ENCODE data around the gene GPR35.
A peak's percentile ranks its signal among the peaks of the same experiment; 100 is the strongest.
"Not testable (repeated sequence)": the region's sequence is repeated elsewhere in the genome, so short reads cannot be mapped to it uniquely, and the experiment has no call there.

The GPR35 gene

DNA sequence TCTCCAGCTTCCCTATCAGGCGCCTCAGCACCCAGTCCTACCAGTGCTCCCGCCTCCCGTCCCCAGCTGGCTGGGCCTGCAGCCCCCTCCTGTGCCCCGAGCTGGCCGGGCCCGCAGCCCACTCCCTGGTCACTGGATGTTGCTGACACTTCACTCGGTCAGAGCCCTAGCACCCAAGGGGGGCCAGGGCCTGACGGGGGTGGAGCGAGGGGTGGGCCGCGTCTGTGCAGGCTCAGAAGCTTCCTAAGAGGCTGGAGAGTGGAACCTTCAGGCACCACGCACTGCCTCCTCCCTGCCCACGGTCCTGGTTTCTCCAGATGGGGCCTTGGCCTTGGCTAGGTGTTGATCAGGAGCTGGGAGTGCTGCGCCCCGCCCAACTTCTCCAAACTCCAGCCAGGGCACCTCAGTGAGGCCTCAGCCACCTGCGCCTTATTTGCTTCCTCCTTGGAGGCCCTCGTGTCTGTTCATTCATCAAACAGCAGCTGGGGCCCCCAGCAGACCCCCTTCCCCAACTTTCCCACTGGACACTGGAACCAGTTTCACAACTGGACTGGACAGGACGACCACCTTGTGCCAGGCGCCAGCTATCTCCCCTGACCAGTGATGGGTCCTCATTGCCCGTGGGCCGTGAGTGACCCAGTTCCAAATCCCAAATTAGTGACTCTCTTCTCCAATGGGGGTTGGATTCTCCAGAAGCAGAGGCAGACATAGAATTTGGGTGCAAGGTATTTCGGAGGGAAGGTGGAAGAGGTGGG, 22.0 kb upstream of the GPR35 start:
- DNase-seq = no peak

- DNase-seq = no peak
Observed at GRCh38 chr2:240603846-240604245, 21.4 kb upstream of the GPR35 start.

DNA sequence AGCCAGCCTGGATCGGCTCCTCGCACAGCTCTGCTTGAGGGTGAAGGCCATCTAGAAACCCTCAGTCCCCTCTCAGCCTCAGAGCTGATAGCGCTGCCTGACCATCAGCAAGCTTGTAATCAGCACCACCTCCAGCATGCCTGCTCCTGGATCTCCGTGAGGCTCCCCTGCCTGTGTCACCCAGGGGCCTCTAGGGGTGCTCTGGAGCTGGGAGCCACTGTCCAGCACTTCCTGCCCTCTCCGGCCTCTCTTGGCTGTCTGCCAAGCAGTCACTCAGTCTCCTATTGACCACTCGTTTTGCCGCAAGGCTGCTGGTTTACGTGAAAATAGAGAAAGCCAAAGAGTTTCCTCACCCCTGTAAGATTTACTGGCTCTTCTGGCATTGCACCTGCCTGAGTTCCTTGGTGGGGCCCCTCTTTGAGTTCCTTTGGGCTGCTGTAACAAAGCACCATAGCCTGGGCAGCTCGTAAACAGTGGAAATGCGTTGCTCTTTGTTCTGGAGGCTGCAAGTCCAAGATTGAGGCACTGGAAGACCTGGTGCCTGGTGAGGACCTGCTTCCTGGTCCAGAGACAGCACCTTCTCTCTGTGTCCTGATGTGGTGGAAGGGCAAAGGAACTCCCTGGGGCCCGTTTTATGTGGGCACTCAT, 20.9 kb upstream of the GPR35 start:
- DNase-seq = no peak

DNA sequence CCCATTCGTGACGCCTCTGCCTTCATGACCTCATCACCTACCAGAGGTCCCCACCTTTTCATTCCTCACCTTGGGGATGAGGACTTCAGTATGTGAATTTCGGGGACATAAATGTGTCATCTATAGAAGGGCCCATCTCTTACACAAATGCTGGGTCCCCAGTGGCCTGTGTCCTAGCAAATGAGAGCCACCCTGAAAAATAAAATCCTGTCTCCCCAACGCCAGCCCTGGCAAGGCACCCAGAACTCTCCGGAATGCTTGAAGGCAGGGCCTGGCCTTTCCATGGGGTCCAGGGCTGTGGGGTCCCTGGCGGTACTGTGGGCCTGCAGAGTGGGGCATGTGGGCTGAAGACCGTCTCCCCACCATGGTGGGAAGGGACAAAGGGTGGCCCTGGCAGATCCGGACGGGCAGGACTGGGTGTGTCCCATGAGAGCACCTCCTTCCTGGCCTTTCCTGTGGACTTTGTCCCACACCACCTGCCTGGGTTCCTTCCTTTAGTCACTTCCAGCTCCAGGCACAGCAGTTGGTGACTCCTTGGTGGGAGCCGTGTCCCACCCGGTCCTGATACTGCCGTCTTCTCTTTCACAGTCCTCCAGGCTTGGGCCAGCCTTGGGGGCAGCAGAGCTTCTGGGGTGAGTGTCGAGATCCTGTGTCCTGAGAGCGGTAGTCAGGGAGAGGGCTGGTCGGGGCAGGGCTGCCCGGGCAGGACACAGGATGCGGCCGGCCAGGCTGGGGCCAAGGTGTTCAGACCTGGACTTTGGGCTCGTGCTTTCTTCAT, 20.2 kb upstream of the GPR35 start:
- no peak for DNase-seq

DNA sequence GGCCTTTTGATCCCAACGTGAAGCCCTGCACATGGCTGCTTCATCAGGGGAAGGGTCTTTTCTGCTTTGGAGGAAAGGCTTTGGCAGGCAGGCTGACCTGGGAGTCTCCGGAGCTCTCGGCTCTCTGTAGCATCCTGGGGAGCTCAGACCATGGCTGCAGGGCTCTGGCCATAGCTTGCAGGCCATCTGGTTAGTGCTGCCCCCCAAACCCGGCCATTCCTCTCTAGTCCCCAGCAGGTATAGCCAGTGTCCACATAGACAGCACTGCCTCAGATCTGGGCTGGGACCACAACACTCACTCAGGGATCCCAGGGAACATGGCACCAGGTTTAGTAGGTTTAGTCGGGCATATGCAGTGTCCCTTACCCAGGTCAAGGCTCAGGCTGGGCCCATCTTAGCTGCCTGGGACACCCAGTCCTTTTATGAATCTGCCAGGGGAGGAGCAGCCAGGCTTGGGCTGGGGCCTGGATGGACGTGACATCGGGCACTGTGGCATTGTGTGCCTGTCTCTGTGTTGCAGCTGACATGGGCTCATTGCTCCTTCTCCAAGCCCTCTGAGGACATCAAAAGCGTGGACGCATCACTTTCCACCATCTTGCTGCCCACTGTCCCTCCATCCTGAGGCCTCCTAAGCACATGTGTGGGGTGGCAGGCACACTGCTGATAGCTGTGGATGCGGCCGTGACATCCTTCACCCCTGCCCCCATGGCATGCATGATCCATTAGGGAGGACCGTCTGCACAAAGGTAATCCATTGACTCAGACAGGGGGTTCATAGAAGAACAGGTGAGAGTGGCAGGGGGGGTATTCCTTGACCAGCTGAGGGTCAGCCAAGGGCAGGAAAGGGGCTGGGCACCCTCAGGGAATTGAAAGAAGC, 19.2 kb upstream of the GPR35 start:
- DNase-seq = no peak

DNA sequence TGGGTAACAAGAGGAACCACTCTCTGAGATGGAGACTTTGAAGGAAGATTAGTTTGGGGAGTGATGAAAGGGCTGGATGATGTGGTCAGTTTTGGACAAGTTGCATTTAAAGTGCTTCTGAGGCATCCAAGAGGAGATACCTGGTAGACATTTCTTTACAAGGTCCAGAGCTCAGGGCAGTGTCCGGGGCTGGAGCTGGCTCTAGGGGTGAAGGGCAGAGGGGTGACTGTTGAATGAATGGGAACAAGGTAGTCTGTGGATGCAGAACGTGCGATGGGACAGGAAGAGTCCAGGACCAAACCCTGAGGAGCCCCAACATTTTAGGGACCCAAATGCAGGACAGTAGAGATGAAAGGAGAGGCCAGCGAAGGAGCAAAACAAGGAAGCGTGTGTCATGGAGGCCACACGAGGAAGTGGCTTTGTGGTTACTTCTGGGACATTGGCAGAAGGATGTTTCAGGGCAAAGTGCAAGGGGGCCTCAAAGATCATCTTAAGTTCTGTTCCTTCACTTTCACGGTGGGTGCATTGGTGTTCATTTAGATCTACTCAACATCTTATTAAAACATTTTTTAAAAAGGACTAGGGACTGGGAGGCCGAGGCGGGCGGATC, 13.6 kb upstream of the GPR35 start:
- no peak for DNase-seq

- DNase-seq = no peak
Observed at GRCh38 chr2:240613781-240614180, 11.5 kb upstream of the GPR35 start.

GRCh38 chr2:240614391-240614790, 10.9 kb upstream of the GPR35 start:
- no peak for DNase-seq

- no peak for DNase-seq
Observed at GRCh38 chr2:240615396-240615795, 9.9 kb upstream of the GPR35 start.

DNA sequence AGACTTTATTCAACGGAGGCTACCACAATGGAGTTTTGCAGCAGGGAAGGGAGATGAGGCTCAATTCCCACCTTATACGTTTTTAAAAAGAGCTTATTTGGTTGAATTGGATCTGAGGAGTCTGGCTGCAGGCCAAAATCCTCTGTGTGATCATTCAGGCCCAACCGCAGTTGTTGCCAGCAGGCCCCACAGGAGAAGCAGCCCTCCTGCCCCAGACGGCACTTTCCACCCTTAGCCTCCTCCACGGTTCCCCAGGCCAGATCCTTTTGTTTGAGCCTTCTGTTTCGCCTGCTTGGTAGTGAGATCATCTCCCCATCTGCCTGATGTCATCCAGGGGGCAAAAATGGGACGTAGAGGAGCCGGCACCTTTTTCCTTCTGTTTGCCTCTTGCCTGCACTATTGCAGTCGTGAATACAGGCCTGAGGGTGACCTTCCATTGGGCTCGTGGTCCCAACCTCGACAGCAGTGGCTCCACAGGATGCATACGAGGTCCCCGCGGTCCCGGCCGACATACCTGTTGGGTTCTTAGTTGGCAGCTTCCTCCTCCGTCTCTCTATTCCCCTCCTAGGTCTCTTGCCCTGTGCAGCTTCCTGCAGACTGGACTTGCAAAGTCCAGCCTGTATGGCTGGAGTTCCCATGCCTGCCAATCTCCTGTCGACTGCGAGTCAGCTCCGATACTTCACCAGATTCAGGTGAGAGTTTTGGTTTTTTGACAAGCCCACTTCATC, 9.3 kb upstream of the GPR35 start:
- DNase-seq = no peak

DNA sequence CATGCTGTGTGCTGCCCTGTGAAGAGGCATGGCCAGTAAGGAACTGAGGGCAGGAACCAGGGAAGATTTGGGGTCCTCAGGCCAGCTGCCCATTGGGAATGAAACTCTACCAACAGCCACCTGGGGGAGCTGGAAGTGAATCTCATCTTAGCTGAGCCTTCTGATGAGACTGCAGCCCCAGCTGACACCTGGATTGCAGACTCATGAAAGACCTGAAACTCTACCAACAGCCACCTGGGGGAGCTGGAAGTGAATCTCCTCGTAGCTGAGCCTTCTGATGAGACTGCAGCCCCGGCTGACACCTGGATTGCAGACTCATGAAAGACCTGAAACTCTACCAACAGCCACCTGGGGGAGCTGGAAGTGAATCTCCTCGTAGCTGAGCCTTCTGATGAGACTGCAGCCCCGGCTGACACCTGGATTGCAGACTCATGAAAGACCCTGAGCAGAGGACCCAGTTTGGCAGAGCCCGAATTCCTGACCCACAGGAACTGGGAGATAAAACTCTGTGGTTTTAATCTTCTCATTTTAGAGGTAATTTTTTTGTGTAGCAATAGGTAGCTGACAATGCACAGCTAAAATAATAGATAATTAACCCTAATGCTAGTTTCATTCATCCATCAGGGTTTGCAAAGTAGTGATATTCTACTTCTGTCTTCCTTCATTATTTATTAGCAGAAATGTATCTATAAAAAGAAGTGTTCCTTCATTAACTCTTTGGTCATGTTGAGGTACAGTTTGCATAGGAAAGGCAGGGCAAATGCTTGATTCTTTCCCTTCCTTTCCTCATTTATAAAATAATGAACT, 8.2 kb upstream of the GPR35 start:
- not testable (repeated sequence) for DNase-seq

DNA sequence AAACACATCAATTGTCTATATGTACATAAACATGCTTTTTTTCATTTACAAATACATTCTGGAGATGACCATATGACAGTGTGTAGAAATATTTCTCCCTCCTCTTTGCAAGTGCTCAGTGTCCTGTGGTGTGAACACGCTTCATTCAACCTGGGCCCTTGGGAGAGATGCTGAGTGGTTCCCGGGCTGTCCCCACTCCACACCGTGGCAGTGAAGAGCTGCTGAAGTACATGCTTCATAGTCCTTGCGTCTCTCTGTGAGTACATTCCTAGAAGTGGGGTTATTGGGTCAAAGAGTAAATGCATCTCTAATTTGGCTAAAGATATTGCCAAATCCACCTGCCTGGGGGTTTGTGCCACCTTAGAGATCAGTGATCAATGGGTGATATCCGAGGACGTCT, 6.5 kb upstream of the GPR35 start:
- no peak for DNase-seq

GRCh38 chr2:240619506-240620148, 5.7 kb upstream of the GPR35 start:
- no peak for DNase-seq

DNA sequence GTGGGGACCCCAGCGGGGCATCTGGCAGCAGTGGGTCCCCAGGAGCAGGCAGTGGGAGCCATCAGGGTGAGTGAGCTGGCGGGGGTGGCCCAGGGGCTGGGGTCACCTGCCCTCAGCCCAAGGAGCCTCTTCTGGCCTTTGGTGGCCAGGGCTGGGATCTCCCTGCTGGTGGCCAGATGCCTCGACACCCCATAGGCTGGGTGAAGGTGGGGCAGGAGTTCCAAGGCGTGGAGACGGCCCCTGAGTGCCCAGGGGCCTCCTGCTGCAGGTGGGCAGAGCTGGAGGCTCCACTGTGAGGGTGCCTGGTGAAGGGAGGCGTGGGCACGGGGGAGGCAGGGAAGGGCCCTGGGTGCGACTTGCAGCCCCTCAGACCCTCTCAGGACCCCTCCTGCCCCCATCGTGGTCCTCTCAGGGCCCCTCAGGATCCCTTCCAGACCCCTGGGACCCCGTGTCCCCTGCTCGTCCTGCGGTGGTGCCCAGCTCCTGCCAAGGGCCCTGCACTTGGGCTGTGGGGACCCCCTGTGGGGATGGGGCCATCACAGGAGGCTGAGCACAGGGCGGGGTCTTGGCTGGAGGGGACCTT, 5.0 kb upstream of the GPR35 start:
- DNase-seq = no peak

DNA sequence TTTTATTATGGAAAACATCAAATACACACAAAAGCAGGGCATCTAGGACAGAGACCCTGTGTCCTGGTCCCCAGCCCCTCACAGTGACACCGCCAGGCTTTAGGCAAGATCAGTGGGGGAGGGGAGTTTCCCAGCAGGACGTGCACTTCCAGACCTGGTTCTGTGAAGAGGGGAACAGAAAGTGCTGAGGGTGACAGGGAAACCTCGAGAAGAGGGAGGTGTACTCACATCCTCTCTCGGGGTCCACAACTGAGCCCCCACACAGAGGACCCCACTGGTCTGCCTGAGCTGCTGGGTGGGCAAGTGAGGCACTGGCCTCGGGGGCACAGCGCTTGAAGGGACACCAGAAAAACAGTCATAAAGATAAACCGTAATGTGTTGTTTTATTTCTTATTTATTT, 4.4 kb upstream of the GPR35 start:
- no peak for DNase-seq

DNA sequence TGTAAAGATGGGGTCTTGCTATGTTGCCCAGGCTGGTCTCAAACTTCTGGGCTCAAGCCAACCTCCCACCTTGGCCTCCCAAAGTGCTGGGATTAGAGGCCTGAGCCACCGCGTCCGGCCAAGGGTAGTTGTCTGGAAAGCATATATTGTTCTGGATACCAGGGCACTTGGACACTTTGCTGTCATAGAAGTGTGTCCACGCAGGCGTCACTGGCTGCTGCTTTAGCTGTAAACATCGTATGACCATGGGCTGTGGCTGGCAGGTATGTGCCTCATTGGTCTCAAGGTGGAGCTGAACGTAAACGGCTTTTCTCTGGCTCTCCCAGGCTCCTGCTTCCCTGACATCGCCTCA, 3.2 kb upstream of the GPR35 start:
- DNase-seq = no peak

GRCh38 chr2:240622531-240623235, 2.6 kb upstream of the GPR35 start:
- DNase-seq = peak; percentile 46

GRCh38 chr2:240623531-240624010, 1.7 kb upstream of the GPR35 start:
- DNase-seq = no peak

Measured in T-helper 9 cell (primary cell).